H1 (cell line): ENCODE measurements around the gene SLC1A3. TPM values are rescaled to one million over a fixed set of nuclear protein-coding genes. Genes with fewer than 3 reads are reported as not detected.

ENCODE experiments used
- CTCF ChIA-PET: fragments of 300-600 bp; sonication (Branson Sonifier 250); formaldehyde crosslinking; loops from one replicate; lab custom pipeline; 2021; ENCODE audit not compliant: partially characterized antibody; lab: Charles Lee
- POLR2A ChIA-PET: fragments of 300-600 bp; sonication (Branson Sonifier 250); formaldehyde crosslinking; loops from one replicate; lab custom pipeline; 2021; ENCODE audit warnings: inconsistent platforms; ENCODE audit not compliant: partially characterized antibody; lab: Charles Lee
- DNase-seq, 2 experiments: peaks; one replicate each; pipeline versions ENCODE4 v3.0.0 to v3.0.0-alpha.2; 2010 to 2022; ENCODE audit warnings: low spot score in 2 of 2, low read depth in 1 of 2, mixed read lengths in 1 of 2
- FAIRE-seq: peaks from 2 replicates; lab custom pipeline; 2011; peaks lifted over from hg19 to GRCh38; lab: Jason Lieb, UNC
- H2AFZ ChIP-seq: 2 replicates; pipeline ENCODE4 v1.8.1; 2012; ENCODE audit warnings: low read length, inconsistent platforms
- H2AK5ac ChIP-seq: 2 replicates; pipeline ENCODE4 v1.6.1; 2013; ENCODE audit warnings: low read depth, low read length
- H2BK120ac ChIP-seq: replicated peaks from 2 replicates; pipeline ENCODE3; 2013; ENCODE audit warnings: low read depth, low read length, inconsistent platforms
- H2BK12ac ChIP-seq: 2 replicates; pipeline ENCODE4 v1.6.1; 2013; ENCODE audit warnings: low read depth, low read length
- H2BK15ac ChIP-seq: 2 replicates; pipeline ENCODE4 v1.6.1; 2013; ENCODE audit warnings: low read length
- H2BK20ac ChIP-seq: 2 replicates; pipeline ENCODE4 v1.6.1; 2013; ENCODE audit warnings: low read length
- H2BK5ac ChIP-seq: 2 replicates; pipeline ENCODE4 v1.6.1; 2013; ENCODE audit warnings: low read depth, low read length
- H3K14ac ChIP-seq: 2 replicates; pipeline ENCODE4 v1.6.1; 2013; ENCODE audit warnings: inconsistent platforms; ENCODE audit not compliant: insufficient read length
- H3K18ac ChIP-seq: 2 replicates; pipeline ENCODE4 v1.6.1; 2013; ENCODE audit warnings: low read length; ENCODE audit errors: extremely low read depth
- H3K23ac ChIP-seq: 2 replicates; pipeline ENCODE4 v1.6.1; 2013; ENCODE audit warnings: inconsistent platforms; ENCODE audit not compliant: insufficient read length
- H3K23me2 ChIP-seq: 2 replicates; pipeline ENCODE4 v1.6.1; 2013; ENCODE audit warnings: low read depth, low read length
- H3K27ac ChIP-seq: 2 replicates; pipeline ENCODE4 v1.6.1; 2011; ENCODE audit warnings: low read depth, low read length, inconsistent platforms
- H3K27me3 ChIP-seq, 4 experiments: replicated peaks in 1 of 4; 1 replicate in 1 of 4; 2 replicates in 3 of 4; pipeline versions ENCODE4 v1.6.1 to v1.8.1; 2011 to 2013; ENCODE audit warnings: low read length in 3 of 4, mild to moderate bottlenecking in 3 of 4, inconsistent platforms in 2 of 4, mixed read lengths in 2 of 4, moderate library complexity in 1 of 4; ENCODE audit not compliant: control insufficient read depth in 3 of 4, insufficient read depth in 3 of 4; ENCODE audit errors: extremely low read depth in 1 of 4
- H3K36me3 ChIP-seq, 4 experiments: 2 replicates each; pipeline versions ENCODE4 v1.6.1 to v1.8.1; 2011 to 2013; ENCODE audit warnings: mild to moderate bottlenecking in 4 of 4, low read length in 3 of 4, moderate library complexity in 2 of 4, control low read depth in 1 of 4, inconsistent platforms in 1 of 4; ENCODE audit not compliant: insufficient read depth in 4 of 4, control insufficient read depth in 2 of 4
- H3K4ac ChIP-seq: replicated peaks from 2 replicates; pipeline ENCODE3; 2013; ENCODE audit warnings: low read length, low read depth, mixed read lengths, inconsistent platforms; ENCODE audit not compliant: insufficient read length
- H3K4me1 ChIP-seq, 4 experiments: replicated peaks in 1 of 4; 1 replicate in 1 of 4; 2 replicates in 3 of 4; pipeline versions ENCODE4 v1.6.1 to v1.8.1; 2011 to 2013; ENCODE audit warnings: low read length in 3 of 4, inconsistent platforms in 2 of 4, mixed read lengths in 1 of 4; ENCODE audit not compliant: insufficient read depth in 4 of 4, control insufficient read depth in 3 of 4
- H3K4me2 ChIP-seq, 2 experiments: 2 replicates each; pipeline versions ENCODE4 v1.6.1 to v1.8.1; 2011 to 2013; ENCODE audit warnings: low read depth in 2 of 2, low read length in 2 of 2, control low read depth in 1 of 2, inconsistent platforms in 1 of 2, mild to moderate bottlenecking in 1 of 2; ENCODE audit not compliant: insufficient read depth in 1 of 2
- H3K4me3 ChIP-seq, 4 experiments: fragments of 200-600, 300-600 bp in 1 of 4; sonication (generic), shearing (Covaris generic), sonication (Bioruptor Twin) in 1 of 4; 2 replicates each; pipeline versions ENCODE4 v1.5.1 to v1.8.1; 2011 to 2016; ENCODE audit warnings: low read length in 4 of 4, low read depth in 3 of 4, control low read depth in 2 of 4, inconsistent platforms in 2 of 4, mild to moderate bottlenecking in 2 of 4, mixed read lengths in 1 of 4, moderate library complexity in 1 of 4; ENCODE audit not compliant: insufficient read depth in 2 of 4; ENCODE audit errors: extremely low read depth in 1 of 4
- H3K56ac ChIP-seq: replicated peaks from 2 replicates; pipeline ENCODE3; 2013; ENCODE audit warnings: low read depth, mild to moderate bottlenecking, mixed read lengths, low read length, inconsistent platforms; ENCODE audit not compliant: insufficient read length
- H3K79me1 ChIP-seq: 2 replicates; pipeline ENCODE4 v1.6.1; 2013; ENCODE audit warnings: low read depth, low read length, control low read depth
- H3K79me2 ChIP-seq, 2 experiments: 2 replicates each; pipeline versions ENCODE4 v1.6.1 to v1.8.1; 2012 to 2013; ENCODE audit warnings: low read length in 2 of 2, mild to moderate bottlenecking in 2 of 2, inconsistent platforms in 1 of 2; ENCODE audit not compliant: insufficient read depth in 2 of 2, control insufficient read depth in 1 of 2
- H3K9ac ChIP-seq, 4 experiments: replicated peaks in 1 of 4; 1 replicate in 1 of 4; 2 replicates in 3 of 4; pipeline versions ENCODE4 v1.6.1 to v1.8.1; 2011 to 2013; ENCODE audit warnings: low read depth in 3 of 4, low read length in 3 of 4, control low read depth in 2 of 4, mild to moderate bottlenecking in 2 of 4, moderate library complexity in 2 of 4, inconsistent platforms in 1 of 4; ENCODE audit errors: extremely low read depth in 1 of 4
- H3K9me3 ChIP-seq, 2 experiments: 2 replicates each; pipeline versions ENCODE4 v1.6.1 to v1.8.1; 2012 to 2013; ENCODE audit warnings: mild to moderate bottlenecking in 2 of 2, moderate library complexity in 2 of 2, control low read depth in 1 of 2, inconsistent platforms in 1 of 2, low read depth in 1 of 2, low read length in 1 of 2, mixed read lengths in 1 of 2; ENCODE audit not compliant: insufficient read depth in 2 of 2
- H4K20me1 ChIP-seq, 2 experiments: replicated peaks in 1 of 2; 2 replicates each; pipeline versions ENCODE3 to v1.8.1; 2011 to 2013; ENCODE audit warnings: inconsistent platforms in 2 of 2, low read length in 2 of 2, mild to moderate bottlenecking in 1 of 2; ENCODE audit not compliant: insufficient read depth in 2 of 2, control insufficient read depth in 1 of 2
- H4K5ac ChIP-seq: 2 replicates; pipeline ENCODE4 v1.6.1; 2013; ENCODE audit warnings: low read length, low read depth, mixed read lengths, inconsistent platforms; ENCODE audit not compliant: insufficient read length
- H4K8ac ChIP-seq: 2 replicates; pipeline ENCODE4 v1.8.0; 2013; ENCODE audit warnings: mild to moderate bottlenecking, moderate library complexity, low read length, inconsistent platforms; ENCODE audit not compliant: insufficient read depth; ENCODE audit errors: extremely low read depth
- H4K91ac ChIP-seq: replicated peaks from 2 replicates; pipeline ENCODE3; 2013; ENCODE audit warnings: low read length, mixed read lengths, inconsistent platforms; ENCODE audit not compliant: insufficient read length
- CBX8 ChIP-seq: fragments of 300-800, 300-1000 bp; sonication (generic); IDR thresholded peaks from 2 replicates; pipeline ENCODE4 v1.7.1; 2016; ENCODE audit warnings: low read depth, low read length, borderline replicate concordance
- CEBPB ChIP-seq: IDR thresholded peaks from 2 replicates; pipeline ENCODE4 v1.6.1; 2012; ENCODE audit warnings: low read depth, low read length
- CHD2 ChIP-seq: IDR thresholded peaks from 2 replicates; pipeline ENCODE4 v1.6.1; 2012; ENCODE audit warnings: low read length, improper control_type of control experiment
- EGR1 ChIP-seq: IDR thresholded peaks from 2 replicates; pipeline ENCODE4 v1.6.1; 2011; ENCODE audit warnings: low read depth, low read length, borderline replicate concordance
- GTF2F1 ChIP-seq: IDR thresholded peaks from 2 replicates; pipeline ENCODE4 v1.6.1; 2012; ENCODE audit warnings: low read depth, low read length, improper control_type of control experiment, borderline replicate concordance
- HDAC2 ChIP-seq, 2 experiments: fragments of 300-600 bp in 1 of 2; sonication (generic) in 1 of 2; IDR thresholded peaks; 2 replicates each; pipeline ENCODE4 v1.6.1; 2011 to 2012; ENCODE audit warnings: low read depth in 2 of 2, low read length in 2 of 2, mild to moderate bottlenecking in 2 of 2, moderate library complexity in 2 of 2, borderline replicate concordance in 1 of 2, inconsistent platforms in 1 of 2
- NANOG ChIP-seq: IDR thresholded peaks from 2 replicates; pipeline ENCODE4 v1.6.1; 2011; ENCODE audit warnings: low read length, low read depth, mild to moderate bottlenecking, inconsistent platforms; ENCODE audit not compliant: insufficient read depth, poor library complexity, severe bottlenecking
- RBBP5 ChIP-seq: IDR thresholded peaks from 2 replicates; pipeline ENCODE4 v1.7.1; 2012; ENCODE audit warnings: low read depth, mild to moderate bottlenecking, inconsistent platforms, low read length, moderate library complexity, borderline replicate concordance
- SIN3A ChIP-seq, 2 experiments: IDR thresholded peaks in 1 of 2; conservative IDR thresholded peaks in 1 of 2; 2 replicates each; pipeline ENCODE4 v1.6.1; 2011 to 2012; ENCODE audit warnings: low read length in 2 of 2, improper control_type of control experiment in 1 of 2, low read depth in 1 of 2, mild to moderate bottlenecking in 1 of 2
- SIRT6 ChIP-seq: IDR thresholded peaks from one replicate; pipeline ENCODE4 v1.7.1; 2012; ENCODE audit warnings: low read length, inconsistent platforms
- TCF12 ChIP-seq: IDR thresholded peaks from 2 replicates; pipeline ENCODE4 v1.6.1; 2011; ENCODE audit warnings: low read depth, mild to moderate bottlenecking, low read length
- WGBS, 2 experiments: shearing (Covaris generic) in 1 of 2; methylation state at CpG; one replicate each; pipeline versions ENCODE4 v1.1.6 to v1.1.7; 2013 to 2015; ENCODE audit warnings: low lambda C conversion rate in 2 of 2, mixed read lengths in 2 of 2, inconsistent platforms in 1 of 2, low coverage in 1 of 2, missing lambda C conversion rate in 1 of 2; ENCODE audit not compliant: insufficient replicate concordance in 2 of 2, insufficient coverage in 1 of 2, insufficient read length in 1 of 2; ENCODE audit errors: extremely low coverage in 1 of 2, missing lambda C conversion rate in 1 of 2; 5-methylcytosine and 5-hydroxymethylcytosine counted together
- polyA plus RNA-seq, 7 experiments: library from polyadenylated mRNA; depleted of rRNA in 3 of 7; stranded (reverse) in 5 of 7; unstranded in 2 of 7; fragments of >200 nt in 5 of 7; fragments of 200-250 nt in 2 of 7; gene quantifications; 1 replicate in 5 of 7; 2 replicates in 1 of 7; 4 replicates in 1 of 7; pipeline versions ENCODE4 v1.2.1 to v1.2.3, GENCODE V29; 2011 to 2013; ENCODE audit warnings: missing spikeins in 2 of 7, mixed read lengths in 2 of 7
- total RNA-seq: library from RNA; stranded (reverse); fragmentation: NEBNext Ultra II Directional; extraction: Animal tissue kit (Norgen Biotek cat#: 25700); gene quantifications from 2 replicates; pipeline ENCODE4 v1.2.1, GENCODE V29; 2021

The SLC1A3 gene
- total and polyA plus RNA-seq, 2 of the 8 experiments (the other 6 are each of a cell fraction or from before 2014, with no cell fraction given) = 26.7 to 35.3 TPM

- H3K23me2 ChIP-seq = no peaks in the 10 kb centered on the region
- no peak overlapping the region for H4K5ac ChIP-seq
- no peak for FAIRE-seq
- H3K9me3 ChIP-seq = no peaks in the 10 kb centered on the region
- peaks cover 0 to 2% (median 0%) of the 10 kb centered on the region in 4 experiments; a peak in 1 of 7 replicates for H3K4me1 ChIP-seq
- H2AK5ac ChIP-seq = no peak overlapping the region; the same call in 1 of the 2 replicates
- no peak overlapping the region for H3K14ac ChIP-seq
- H4K8ac ChIP-seq = no peak overlapping the region
- H3K4ac ChIP-seq = no peak overlapping the region
- no peaks in the 10 kb centered on the region for H3K27me3 ChIP-seq
- no peak overlapping the region for H2BK20ac ChIP-seq
- peak overlapping the region; percentile 50 for H2AFZ ChIP-seq
- no peaks in the 10 kb centered on the region for H4K20me1 ChIP-seq
- H2BK5ac ChIP-seq = no peak overlapping the region
- H3K79me1 ChIP-seq = no peaks in the 10 kb centered on the region
- no peak for DNase-seq
- H2BK120ac ChIP-seq = no peak overlapping the region
- no peak overlapping the region for H3K4me3 ChIP-seq
- H2BK15ac ChIP-seq = no peak overlapping the region
- ChIA-PET CTCF (interaction anchor here (1.0 to 1.6 kb wide), 5 partner anchors 13 to 109 kb away, joined by 3 to 4 read pairs (median 3); no protein-coding TSS in a partner anchor), POLR2A (interaction anchor here (1.5 kb wide), 1 partner anchor 10 kb away, joined by 3 read pairs; no protein-coding TSS in a partner anchor)
- 82% methylated on average over 10 of the region's 10 CpGs; no CpG with 5 or more reads in 1 of the 2 experiments for WGBS, 2 experiments
- no peaks in the 10 kb centered on the region for H3K79me2 ChIP-seq
- H2BK12ac ChIP-seq = no peak overlapping the region
- no peak overlapping the region for H3K56ac ChIP-seq
- H3K27ac ChIP-seq = no peak overlapping the region
- no peaks in the 10 kb centered on the region for H3K36me3 ChIP-seq
- H3K23ac ChIP-seq = no peak overlapping the region
- H4K91ac ChIP-seq = peak overlapping the region; percentile 12
- no peak overlapping the region for H3K9ac ChIP-seq
- no peak overlapping the region for H3K4me2 ChIP-seq
- H3K18ac ChIP-seq = no peak overlapping the region
- no peak for TF ChIP-seq CHD2
- TF ChIP-seq RBBP5 = no peak
- no peak for TF ChIP-seq GTF2F1
- no peak for TF ChIP-seq HDAC2 (IDR thresholded peaks at IDR 0.05; ENCODE audit: borderline replicate concordance in 1 of 2, low read depth in 2 of 2, low read length in 2 of 2)
- no peak for TF ChIP-seq TCF12
- TF ChIP-seq NANOG = no peak
- TF ChIP-seq CEBPB = no peak
- no peak for TF ChIP-seq CBX8
- TF ChIP-seq SIRT6 = no peak
- no peak for TF ChIP-seq SIN3A (conservative IDR thresholded peaks at IDR 0.05 in 1 of 2, IDR thresholded peaks at IDR 0.05 in 1 of 2; ENCODE audit: low read depth in 1 of 2, low read length in 2 of 2)
- no peak for TF ChIP-seq EGR1
These were observed 22.2 kb upstream of the SLC1A3 start for GRCh38 chr5:36584009-36584875.
